Measurements from ENCODE around the gene NF2.

DNA sequence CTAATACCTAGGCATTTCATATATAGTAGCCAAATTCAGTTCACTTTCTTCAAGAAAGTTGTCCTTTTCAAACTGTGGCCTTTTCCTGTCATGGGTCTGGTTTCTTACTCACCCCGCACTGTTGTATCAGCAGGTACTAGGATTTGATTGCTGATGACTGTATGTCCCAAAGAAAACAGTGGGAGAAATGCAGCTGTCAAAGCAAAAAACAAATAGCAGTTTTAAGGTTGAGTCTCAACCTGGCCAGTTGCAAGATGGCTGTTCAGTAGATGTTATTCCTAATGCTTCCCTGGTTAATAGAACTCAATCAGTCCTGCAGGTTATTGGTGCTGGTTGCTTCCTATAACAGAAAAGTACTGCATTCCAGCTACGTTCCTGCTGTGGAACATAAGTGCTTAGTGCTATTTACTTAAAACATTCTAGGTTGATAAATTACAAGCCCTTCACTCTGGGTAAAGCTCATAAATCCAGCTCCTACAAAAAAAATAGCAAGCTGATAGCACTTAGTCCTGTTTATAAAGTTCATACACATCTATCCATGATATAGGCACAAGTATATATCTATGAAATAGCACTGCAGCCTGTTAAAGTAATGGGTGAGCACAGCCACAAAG is 26.6 kb downstream of the NF2 start:
- TF ChIP-seq POU2F2 (IDR thresholded peaks at IDR 0.05; ENCODE audit: low read depth, low read length), result no peak
- no peak for TF ChIP-seq POLR2A (IDR thresholded peaks at IDR 0.05; ENCODE audit: low read depth, low read length)
- TF ChIP-seq POLR2AphosphoS5 (IDR thresholded peaks at IDR 0.05; ENCODE audit: low read depth, low read length), result no peak
- no peak for TF ChIP-seq TAF1 (IDR thresholded peaks at IDR 0.05; ENCODE audit: low read depth, low read length)
- no peak for TF ChIP-seq SPI1 (IDR thresholded peaks at IDR 0.05; ENCODE audit: low read depth, low read length)
